Suprapubic skin (tissue), 4 donors: Measurements from ENCODE around the gene DAB1.

Experiments
- EP300 ChIP-seq: sonication (generic); formaldehyde crosslinking; IDR thresholded peaks from one replicate; pipeline ENCODE4 v1.6.1; 2017; ENCODE audit warnings: antibody characterized with exemption
- POLR2A ChIP-seq, 2 donors: fragments of 450-650 bp; IDR thresholded peaks; one replicate each; pipeline ENCODE4 v1.6.1; 2017; ENCODE audit warnings: antibody characterized with exemption in 2 of 2, mild to moderate bottlenecking in 2 of 2, moderate library complexity in 2 of 2
- POLR2AphosphoS5 ChIP-seq, 3 donors: sonication (generic); formaldehyde crosslinking; IDR thresholded peaks; one replicate each; pipeline ENCODE4 v1.6.1; 2017; ENCODE audit warnings: antibody characterized with exemption in 3 of 3
- TF ChIP-seq, protein P1 (sequence below), 2 donors: fragments of 200-600 bp in 1 of 2; fragments of 450-650 bp in 1 of 2; sonication (generic) in 1 of 2; IDR thresholded peaks; one replicate each; pipeline ENCODE4 v1.5.1; 2016 to 2019; ENCODE audit warnings: antibody characterized with exemption in 2 of 2, mild to moderate bottlenecking in 1 of 2, moderate library complexity in 1 of 2

DNA sequence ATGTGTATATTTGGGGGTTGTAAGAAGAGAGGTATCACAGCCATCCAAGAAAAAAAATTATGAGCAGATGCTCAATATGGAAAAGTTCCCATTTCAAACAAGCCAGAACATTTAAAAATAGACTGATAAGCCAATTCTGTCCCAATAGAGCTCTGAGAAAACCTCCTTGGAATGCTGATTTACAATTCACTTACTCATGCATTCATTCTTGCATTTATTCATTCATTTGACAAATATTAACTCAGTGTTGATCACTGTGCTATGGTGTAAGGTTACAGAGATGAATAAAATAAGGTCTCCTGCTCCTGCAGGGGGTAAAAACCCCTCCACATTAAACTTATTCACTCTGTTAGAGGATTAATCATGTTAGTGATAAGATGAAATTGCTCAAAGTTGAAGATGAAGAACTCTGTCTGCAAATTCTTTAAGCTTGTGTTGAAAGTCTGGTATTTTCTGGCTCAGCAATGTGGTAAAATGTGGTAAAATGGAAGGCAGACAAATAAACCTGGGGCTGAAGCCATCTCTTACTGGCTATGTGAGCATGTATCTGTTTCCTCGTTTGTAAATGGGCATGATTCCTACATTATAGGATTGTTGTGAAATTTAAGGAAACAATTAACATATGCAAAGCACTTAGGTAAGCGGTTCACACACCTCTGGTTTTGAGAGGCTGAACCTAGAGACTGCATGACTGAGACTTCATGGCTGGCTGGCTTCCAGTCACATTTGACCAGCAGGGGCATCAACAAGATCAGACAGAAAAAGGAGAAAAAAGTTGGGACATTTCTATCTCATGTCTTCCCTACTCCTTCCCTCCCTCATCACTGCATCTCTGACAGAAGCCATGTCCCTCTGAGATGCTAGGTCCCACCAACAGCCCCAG, 45.0 kb upstream of the DAB1 start:
- TF ChIP-seq, protein P1, sequence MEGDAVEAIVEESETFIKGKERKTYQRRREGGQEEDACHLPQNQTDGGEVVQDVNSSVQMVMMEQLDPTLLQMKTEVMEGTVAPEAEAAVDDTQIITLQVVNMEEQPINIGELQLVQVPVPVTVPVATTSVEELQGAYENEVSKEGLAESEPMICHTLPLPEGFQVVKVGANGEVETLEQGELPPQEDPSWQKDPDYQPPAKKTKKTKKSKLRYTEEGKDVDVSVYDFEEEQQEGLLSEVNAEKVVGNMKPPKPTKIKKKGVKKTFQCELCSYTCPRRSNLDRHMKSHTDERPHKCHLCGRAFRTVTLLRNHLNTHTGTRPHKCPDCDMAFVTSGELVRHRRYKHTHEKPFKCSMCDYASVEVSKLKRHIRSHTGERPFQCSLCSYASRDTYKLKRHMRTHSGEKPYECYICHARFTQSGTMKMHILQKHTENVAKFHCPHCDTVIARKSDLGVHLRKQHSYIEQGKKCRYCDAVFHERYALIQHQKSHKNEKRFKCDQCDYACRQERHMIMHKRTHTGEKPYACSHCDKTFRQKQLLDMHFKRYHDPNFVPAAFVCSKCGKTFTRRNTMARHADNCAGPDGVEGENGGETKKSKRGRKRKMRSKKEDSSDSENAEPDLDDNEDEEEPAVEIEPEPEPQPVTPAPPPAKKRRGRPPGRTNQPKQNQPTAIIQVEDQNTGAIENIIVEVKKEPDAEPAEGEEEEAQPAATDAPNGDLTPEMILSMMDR (IDR thresholded peaks at IDR 0.05) = no peak
- TF ChIP-seq POLR2A (IDR thresholded peaks at IDR 0.05) (no peak), POLR2AphosphoS5 (IDR thresholded peaks at IDR 0.05) (no peak), EP300 (no peak)
